Esophagus muscularis mucosa (tissue), 3 donors: ENCODE results near the gene KLHDC7A.

Experiments
- POLR2A ChIP-seq: fragments of 450-650 bp; IDR thresholded peaks from one replicate; pipeline ENCODE4 v1.6.1; 2017; ENCODE audit warnings: antibody characterized with exemption, moderate library complexity, mild to moderate bottlenecking, low read depth
- POLR2AphosphoS5 ChIP-seq, 2 donors: sonication (generic); formaldehyde crosslinking; IDR thresholded peaks; one replicate each; pipeline ENCODE4 v1.6.1; 2017; ENCODE audit warnings: antibody characterized with exemption in 2 of 2
- TF ChIP-seq, protein P1 (sequence below), 3 experiments: fragments of 200-600 bp in 2 of 3; fragments of 450-650 bp in 1 of 3; sonication (generic) in 2 of 3; IDR thresholded peaks; one replicate each; pipeline ENCODE4 v1.5.1; 2017 to 2019; ENCODE audit warnings: antibody characterized with exemption in 3 of 3, mild to moderate bottlenecking in 2 of 3, moderate library complexity in 1 of 3

GRCh38 chr1:18531503-18531845 lies 50.7 kb downstream of the KLHDC7A start:
- TF ChIP-seq, protein P1, sequence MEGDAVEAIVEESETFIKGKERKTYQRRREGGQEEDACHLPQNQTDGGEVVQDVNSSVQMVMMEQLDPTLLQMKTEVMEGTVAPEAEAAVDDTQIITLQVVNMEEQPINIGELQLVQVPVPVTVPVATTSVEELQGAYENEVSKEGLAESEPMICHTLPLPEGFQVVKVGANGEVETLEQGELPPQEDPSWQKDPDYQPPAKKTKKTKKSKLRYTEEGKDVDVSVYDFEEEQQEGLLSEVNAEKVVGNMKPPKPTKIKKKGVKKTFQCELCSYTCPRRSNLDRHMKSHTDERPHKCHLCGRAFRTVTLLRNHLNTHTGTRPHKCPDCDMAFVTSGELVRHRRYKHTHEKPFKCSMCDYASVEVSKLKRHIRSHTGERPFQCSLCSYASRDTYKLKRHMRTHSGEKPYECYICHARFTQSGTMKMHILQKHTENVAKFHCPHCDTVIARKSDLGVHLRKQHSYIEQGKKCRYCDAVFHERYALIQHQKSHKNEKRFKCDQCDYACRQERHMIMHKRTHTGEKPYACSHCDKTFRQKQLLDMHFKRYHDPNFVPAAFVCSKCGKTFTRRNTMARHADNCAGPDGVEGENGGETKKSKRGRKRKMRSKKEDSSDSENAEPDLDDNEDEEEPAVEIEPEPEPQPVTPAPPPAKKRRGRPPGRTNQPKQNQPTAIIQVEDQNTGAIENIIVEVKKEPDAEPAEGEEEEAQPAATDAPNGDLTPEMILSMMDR (IDR thresholded peaks at IDR 0.05), result no peak
- TF ChIP-seq POLR2A, result no peak
- no peak for TF ChIP-seq POLR2AphosphoS5 (IDR thresholded peaks at IDR 0.05)
